GM23338 (cell line): ENCODE data around the gene SLX4IP. TPM values are rescaled to one million over a fixed set of nuclear protein-coding genes. Genes with fewer than 3 reads are reported as not detected.

ENCODE experiments used
- ATAC-seq: fragments of 200-7000 bp; cut with Tn5 transposase; 3 replicates; pipeline ENCODE4 v1.9.1; 2020
- DNase-seq: peaks from one replicate; pipeline ENCODE4 v3.0.0-alpha.2; 2015; ENCODE audit warnings: low spot score
- H2AFZ ChIP-seq: fragments of 200-600 bp; sonication (generic); 2 replicates; pipeline ENCODE4 v1.8.0; 2016; ENCODE audit warnings: antibody characterized with exemption, mild to moderate bottlenecking, moderate library complexity
- H3F3A ChIP-seq: fragments of 200-600 bp; sonication (generic); replicated peaks from 2 replicates; pipeline ENCODE4 v1.8.0; 2017; ENCODE audit warnings: antibody characterized with exemption, mixed run types, low read depth
- H3K27ac ChIP-seq: fragments of 200-600 bp; sonication (generic); 2 replicates; pipeline ENCODE4 v1.6.1; 2016; ENCODE audit warnings: low read depth
- H3K27me3 ChIP-seq: fragments of 200-600 bp; sonication (generic); 2 replicates; pipeline ENCODE4 v1.8.0; 2016; ENCODE audit warnings: mild to moderate bottlenecking, mixed run types, moderate library complexity; ENCODE audit not compliant: insufficient read depth
- H3K36me3 ChIP-seq: fragments of 200-600 bp; sonication (generic); 2 replicates; pipeline ENCODE4 v1.8.0; 2016; ENCODE audit warnings: mild to moderate bottlenecking; ENCODE audit not compliant: insufficient read depth
- H3K4me1 ChIP-seq: fragments of 200-600 bp; sonication (generic); 2 replicates; pipeline ENCODE4 v1.8.0; 2016; ENCODE audit warnings: mild to moderate bottlenecking, moderate library complexity; ENCODE audit not compliant: insufficient read depth
- H3K4me2 ChIP-seq: fragments of 200-600 bp; sonication (generic); 2 replicates; pipeline ENCODE4 v1.7.1; 2017; ENCODE audit warnings: mixed run types
- H3K4me3 ChIP-seq: fragments of 200-600 bp; sonication (generic); 2 replicates; pipeline ENCODE4 v1.6.1; 2016; ENCODE audit warnings: mixed run types
- H3K79me2 ChIP-seq: fragments of 200-600 bp; sonication (generic); replicated peaks from 2 replicates; pipeline ENCODE4 v1.8.0; 2017; ENCODE audit warnings: mild to moderate bottlenecking; ENCODE audit not compliant: insufficient read depth
- H3K9me2 ChIP-seq: fragments of 200-600 bp; sonication (generic); 2 replicates; pipeline ENCODE4 v1.8.0; 2017; ENCODE audit not compliant: insufficient read depth
- H4K20me1 ChIP-seq: fragments of 200-600 bp; sonication (generic); replicated peaks from 2 replicates; pipeline ENCODE4 v1.8.0; 2017; ENCODE audit warnings: mild to moderate bottlenecking; ENCODE audit not compliant: insufficient read depth
- H3K27ac Mint-ChIP-seq: 2 replicates; pipeline ENCODE4 v1.8.0; 2020; ENCODE audit warnings: inconsistent platforms, mild to moderate bottlenecking, moderate library complexity, mixed read lengths
- H3K27me3 Mint-ChIP-seq: 3 replicates; pipeline ENCODE4 v1.8.0; 2022; ENCODE audit warnings: low read depth, mild to moderate bottlenecking, moderate library complexity, mixed read lengths, inconsistent platforms; ENCODE audit not compliant: insufficient read depth, poor library complexity
- H3K36me3 Mint-ChIP-seq: 3 replicates; pipeline ENCODE4 v1.8.0; 2021; ENCODE audit warnings: low read depth, mild to moderate bottlenecking, inconsistent platforms, moderate library complexity, mixed read lengths
- H3K4me1 Mint-ChIP-seq: 3 replicates; pipeline ENCODE4 v1.8.0; 2020; ENCODE audit warnings: mild to moderate bottlenecking, inconsistent platforms, mixed read lengths
- H3K4me3 Mint-ChIP-seq: 3 replicates; pipeline ENCODE4 v1.8.0; 2021; ENCODE audit warnings: moderate library complexity, mild to moderate bottlenecking, inconsistent platforms, mixed read lengths
- H3K9me3 Mint-ChIP-seq: 3 replicates; pipeline ENCODE4 v1.8.0; 2020; ENCODE audit warnings: moderate library complexity, mild to moderate bottlenecking, inconsistent platforms, mixed read lengths
- CREB1 ChIP-seq: fragments of 250-450 bp; sonication (Bioruptor Pico); IDR thresholded peaks from 2 replicates; pipeline ENCODE4 v1.5.0; 2020; ENCODE audit warnings: low read depth, mild to moderate bottlenecking, moderate library complexity
- ETS1 ChIP-seq: IDR thresholded peaks from 2 replicates; pipeline ENCODE4 v1.6.1; 2016; ENCODE audit warnings: antibody characterized with exemption
- EZH2 ChIP-seq: fragments of 200-600 bp; sonication (generic); IDR thresholded peaks from one replicate; pipeline ENCODE4 v1.8.0; 2017; ENCODE audit warnings: antibody characterized with exemption, mild to moderate bottlenecking, low read depth; ENCODE audit not compliant: unreplicated experiment
- EZH2phosphoT487 ChIP-seq: fragments of 200-600 bp; sonication (generic); IDR thresholded peaks from one replicate; pipeline ENCODE4 v1.8.1; 2018; ENCODE audit warnings: antibody characterized with exemption; ENCODE audit not compliant: unreplicated experiment
- JUNB ChIP-seq: IDR thresholded peaks from one replicate; pipeline ENCODE4 v1.6.1; 2016; ENCODE audit warnings: antibody characterized with exemption; ENCODE audit not compliant: unreplicated experiment
- NANOG ChIP-seq: IDR thresholded peaks from 2 replicates; pipeline ENCODE4 v1.6.1; 2016; ENCODE audit warnings: antibody characterized with exemption, borderline replicate concordance
- STAT1 ChIP-seq: IDR thresholded peaks from one replicate; pipeline ENCODE4 v1.6.1; 2016; ENCODE audit warnings: antibody characterized with exemption; ENCODE audit not compliant: unreplicated experiment
- ZNF114 ChIP-seq: fragments of 250-450 bp; sonication (Bioruptor Pico); IDR thresholded peaks from 2 replicates; pipeline ENCODE4 v1.5.0; 2020; ENCODE audit warnings: mild to moderate bottlenecking, moderate library complexity
- ZNF331 ChIP-seq: fragments of 250-450 bp; sonication (Bioruptor Pico); IDR thresholded peaks from 2 replicates; pipeline ENCODE4 v1.5.0; 2020; ENCODE audit warnings: low read depth, mild to moderate bottlenecking, moderate library complexity
- ZNF462 ChIP-seq: fragments of 250-450 bp; sonication (Bioruptor Pico); IDR thresholded peaks from 2 replicates; pipeline ENCODE4 v1.5.0; 2020; ENCODE audit warnings: mild to moderate bottlenecking, moderate library complexity
- polyA plus RNA-seq: library from polyadenylated mRNA; unstranded; fragments of >200 nt; fragmentation: Nextera tagmentation; extraction: Ambion mirVana; gene quantifications from 2 replicates; pipeline ENCODE4 v1.2.1, GENCODE V29; 2016
- total RNA-seq: library from RNA; depleted of rRNA; stranded (reverse); fragments of >200 nt; shearing (Covaris generic); gene quantifications from 2 replicates; pipeline ENCODE4 v1.2.3, GENCODE V29; 2014
- TF ChIP-seq, protein P1 (sequence below), 2 experiments: fragments of 200-600 bp in 1 of 2; sonication (generic) in 1 of 2; conservative IDR thresholded peaks; 2 replicates each; pipeline versions ENCODE4 v1.5.1 to v1.6.1; 2016 to 2017; ENCODE audit warnings: antibody characterized with exemption in 2 of 2, low read depth in 2 of 2, mild to moderate bottlenecking in 2 of 2, moderate library complexity in 1 of 2
- TF ChIP-seq, protein P2 (sequence below): IDR thresholded peaks from one replicate; pipeline ENCODE4 v1.6.1; 2018; ENCODE audit warnings: antibody characterized with exemption; ENCODE audit not compliant: unreplicated experiment

Gene SLX4IP
- total and polyA plus RNA-seq, 2 experiments from 2014 or later: 9.1 to 9.8 TPM

DNA sequence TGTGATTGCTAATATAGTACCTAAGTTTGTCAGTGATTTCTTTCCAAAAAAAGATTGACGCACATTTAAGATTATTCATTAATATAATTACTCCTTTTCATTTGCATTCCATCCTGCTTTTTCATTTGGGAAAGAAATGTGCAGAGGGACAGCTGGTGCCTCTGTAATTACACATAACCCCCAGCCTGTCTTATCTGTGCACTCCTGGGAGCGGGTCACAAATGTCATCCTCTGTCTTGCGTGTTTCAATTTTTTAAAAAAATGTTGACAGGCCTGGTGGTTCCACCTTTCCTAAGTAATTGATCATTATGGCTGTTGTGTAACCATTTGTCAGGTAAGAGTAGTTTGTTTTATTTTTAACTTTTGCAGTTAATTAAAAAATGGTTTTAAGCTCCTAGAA, 92.7 kb downstream of the SLX4IP start:
- peaks cover 34% of the 10 kb centered on the region for H3K4me1 Mint-ChIP-seq
- no peak for ATAC-seq
- Histone ChIP-seq H4K20me1 (no peaks in the 10 kb centered on the region; the same call in 1 of the 2 replicates), H3K36me3 (no peaks in the 10 kb centered on the region), H3K4me2 (no peak overlapping the region), H3K27me3 (no peaks in the 10 kb centered on the region), H3F3A (no peaks in the 10 kb centered on the region), H3K9me2 (no peaks in the 10 kb centered on the region; the same call in 1 of the 2 replicates), H3K4me1 (peaks cover 16% of the 10 kb centered on the region), H3K4me3 (no peak overlapping the region), H3K79me2 (peaks cover 6% of the 10 kb centered on the region), H3K27ac (no peak overlapping the region), H2AFZ (no peak overlapping the region)
- DNase-seq: no peak
- no peak for TF ChIP-seq JUNB
- no peak for TF ChIP-seq ETS1
- TF ChIP-seq NANOG: no peak
- TF ChIP-seq ZNF462: no peak
- TF ChIP-seq EZH2: no peak
- TF ChIP-seq STAT1: no peak
- TF ChIP-seq, protein P1, sequence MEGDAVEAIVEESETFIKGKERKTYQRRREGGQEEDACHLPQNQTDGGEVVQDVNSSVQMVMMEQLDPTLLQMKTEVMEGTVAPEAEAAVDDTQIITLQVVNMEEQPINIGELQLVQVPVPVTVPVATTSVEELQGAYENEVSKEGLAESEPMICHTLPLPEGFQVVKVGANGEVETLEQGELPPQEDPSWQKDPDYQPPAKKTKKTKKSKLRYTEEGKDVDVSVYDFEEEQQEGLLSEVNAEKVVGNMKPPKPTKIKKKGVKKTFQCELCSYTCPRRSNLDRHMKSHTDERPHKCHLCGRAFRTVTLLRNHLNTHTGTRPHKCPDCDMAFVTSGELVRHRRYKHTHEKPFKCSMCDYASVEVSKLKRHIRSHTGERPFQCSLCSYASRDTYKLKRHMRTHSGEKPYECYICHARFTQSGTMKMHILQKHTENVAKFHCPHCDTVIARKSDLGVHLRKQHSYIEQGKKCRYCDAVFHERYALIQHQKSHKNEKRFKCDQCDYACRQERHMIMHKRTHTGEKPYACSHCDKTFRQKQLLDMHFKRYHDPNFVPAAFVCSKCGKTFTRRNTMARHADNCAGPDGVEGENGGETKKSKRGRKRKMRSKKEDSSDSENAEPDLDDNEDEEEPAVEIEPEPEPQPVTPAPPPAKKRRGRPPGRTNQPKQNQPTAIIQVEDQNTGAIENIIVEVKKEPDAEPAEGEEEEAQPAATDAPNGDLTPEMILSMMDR (conservative IDR thresholded peaks at IDR 0.05; ENCODE audit: low read depth in 2 of 2): no peak
- TF ChIP-seq, protein P2, sequence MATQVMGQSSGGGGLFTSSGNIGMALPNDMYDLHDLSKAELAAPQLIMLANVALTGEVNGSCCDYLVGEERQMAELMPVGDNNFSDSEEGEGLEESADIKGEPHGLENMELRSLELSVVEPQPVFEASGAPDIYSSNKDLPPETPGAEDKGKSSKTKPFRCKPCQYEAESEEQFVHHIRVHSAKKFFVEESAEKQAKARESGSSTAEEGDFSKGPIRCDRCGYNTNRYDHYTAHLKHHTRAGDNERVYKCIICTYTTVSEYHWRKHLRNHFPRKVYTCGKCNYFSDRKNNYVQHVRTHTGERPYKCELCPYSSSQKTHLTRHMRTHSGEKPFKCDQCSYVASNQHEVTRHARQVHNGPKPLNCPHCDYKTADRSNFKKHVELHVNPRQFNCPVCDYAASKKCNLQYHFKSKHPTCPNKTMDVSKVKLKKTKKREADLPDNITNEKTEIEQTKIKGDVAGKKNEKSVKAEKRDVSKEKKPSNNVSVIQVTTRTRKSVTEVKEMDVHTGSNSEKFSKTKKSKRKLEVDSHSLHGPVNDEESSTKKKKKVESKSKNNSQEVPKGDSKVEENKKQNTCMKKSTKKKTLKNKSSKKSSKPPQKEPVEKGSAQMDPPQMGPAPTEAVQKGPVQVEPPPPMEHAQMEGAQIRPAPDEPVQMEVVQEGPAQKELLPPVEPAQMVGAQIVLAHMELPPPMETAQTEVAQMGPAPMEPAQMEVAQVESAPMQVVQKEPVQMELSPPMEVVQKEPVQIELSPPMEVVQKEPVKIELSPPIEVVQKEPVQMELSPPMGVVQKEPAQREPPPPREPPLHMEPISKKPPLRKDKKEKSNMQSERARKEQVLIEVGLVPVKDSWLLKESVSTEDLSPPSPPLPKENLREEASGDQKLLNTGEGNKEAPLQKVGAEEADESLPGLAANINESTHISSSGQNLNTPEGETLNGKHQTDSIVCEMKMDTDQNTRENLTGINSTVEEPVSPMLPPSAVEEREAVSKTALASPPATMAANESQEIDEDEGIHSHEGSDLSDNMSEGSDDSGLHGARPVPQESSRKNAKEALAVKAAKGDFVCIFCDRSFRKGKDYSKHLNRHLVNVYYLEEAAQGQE: no peak
- no peak for TF ChIP-seq CREB1 (CRISPR knock-in tag)
- TF ChIP-seq EZH2phosphoT487: no peak
- TF ChIP-seq ZNF331 (CRISPR knock-in tag): no peak
- no peak for TF ChIP-seq ZNF114 (CRISPR knock-in tag)
- H3K27me3 Mint-ChIP-seq: peaks cover 3% of the 10 kb centered on the region
- H3K36me3 Mint-ChIP-seq: peaks cover 3% of the 10 kb centered on the region; the same call in 1 of the 3 replicates
- no peak overlapping the region for H3K4me3 Mint-ChIP-seq
- no peak overlapping the region for H3K27ac Mint-ChIP-seq
- H3K9me3 Mint-ChIP-seq: no peaks in the 10 kb centered on the region
